HG03460 (cell line): ENCODE results near the gene BCAS4.

Source experiments
- ATAC-seq: cut with Tn5 transposase; IDR thresholded peaks from one replicate; pipeline ENCODE4 v1.9.1; 2021; ENCODE audit not compliant: unreplicated experiment

BCAS4 gene

DNA sequence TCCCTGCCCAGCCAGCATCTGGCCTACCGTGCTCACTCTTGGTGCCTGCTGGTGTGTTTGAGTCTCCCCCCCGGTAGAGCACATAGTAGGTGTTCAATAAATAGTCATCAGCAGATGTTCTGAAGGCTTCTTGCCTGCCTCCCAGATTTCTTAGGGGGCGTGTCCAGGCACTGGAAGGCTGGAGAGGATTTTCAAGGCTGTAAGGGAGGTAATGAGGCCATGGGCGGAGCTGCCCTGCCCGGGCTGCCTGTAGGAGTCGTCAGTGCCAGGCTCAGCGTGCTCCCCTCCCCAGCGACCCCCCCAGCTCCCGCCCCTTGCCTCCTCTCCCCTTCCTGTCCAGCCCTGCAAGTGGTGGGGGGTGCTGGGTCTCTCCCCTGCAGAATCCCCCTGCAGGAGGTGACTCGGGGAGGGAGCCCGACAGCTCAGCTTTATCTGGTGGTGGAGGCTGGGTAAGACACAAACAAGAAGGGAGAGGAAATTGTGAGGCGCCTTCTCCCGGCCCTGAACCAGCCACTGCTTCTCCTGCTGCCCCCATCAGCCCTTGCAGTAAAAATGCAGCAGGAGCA is 55.9 kb downstream of the BCAS4 start:
- ATAC-seq, result no peak

GRCh38 chr20:50852085-50852484 is 57.2 kb downstream of the BCAS4 start:
- ATAC-seq, result no peak

- no peak for ATAC-seq
These were observed 59.8 kb downstream of the BCAS4 start for GRCh38 chr20:50854506-50855249.

DNA sequence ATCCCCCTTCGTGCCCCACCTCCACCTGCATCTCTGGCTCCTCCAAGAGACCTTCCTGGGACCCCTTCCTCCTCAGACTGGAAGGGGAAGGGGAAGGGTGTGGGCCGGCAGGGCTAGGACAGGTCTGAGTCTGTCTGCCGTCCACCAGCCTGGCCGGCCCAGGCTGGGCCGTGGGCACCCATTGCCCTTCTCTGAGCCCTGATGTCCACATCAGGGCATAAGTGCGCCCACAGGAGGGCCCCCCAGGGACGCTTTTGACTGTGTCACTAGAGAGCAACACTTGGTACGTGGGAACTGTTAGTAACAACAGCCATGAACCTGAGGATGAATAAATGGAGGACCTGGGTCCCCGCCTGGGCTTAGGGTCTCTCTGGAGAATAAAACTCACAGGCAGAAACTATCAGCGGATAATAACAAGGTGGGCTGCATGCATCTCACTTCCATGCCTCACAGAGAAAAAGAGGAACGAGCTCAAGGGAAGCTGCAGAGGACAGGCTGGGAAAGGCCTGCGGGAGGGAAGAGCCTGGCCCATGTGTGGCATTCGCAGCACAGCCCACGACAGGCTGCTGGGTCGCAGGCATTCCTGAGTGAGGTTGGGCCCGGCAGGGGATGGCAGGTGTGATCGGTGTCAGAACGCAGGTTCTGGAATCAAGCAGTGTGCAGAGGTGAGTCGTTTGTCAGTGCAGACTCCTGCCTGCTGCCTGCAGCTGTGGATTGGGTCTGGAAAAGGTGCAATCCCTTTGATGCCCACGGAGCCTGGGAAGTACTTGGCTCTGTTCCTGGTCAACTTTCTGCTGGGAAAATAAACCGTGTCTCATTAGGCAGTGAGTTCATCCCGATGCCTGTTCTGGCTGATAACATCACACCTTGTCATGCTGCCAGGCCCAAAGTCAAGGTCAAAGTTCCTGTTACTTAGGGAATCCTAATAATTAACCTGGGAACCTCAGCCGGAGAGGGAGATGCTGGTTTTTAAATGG is 60.9 kb downstream of the BCAS4 start:
- ATAC-seq, result no peak

DNA sequence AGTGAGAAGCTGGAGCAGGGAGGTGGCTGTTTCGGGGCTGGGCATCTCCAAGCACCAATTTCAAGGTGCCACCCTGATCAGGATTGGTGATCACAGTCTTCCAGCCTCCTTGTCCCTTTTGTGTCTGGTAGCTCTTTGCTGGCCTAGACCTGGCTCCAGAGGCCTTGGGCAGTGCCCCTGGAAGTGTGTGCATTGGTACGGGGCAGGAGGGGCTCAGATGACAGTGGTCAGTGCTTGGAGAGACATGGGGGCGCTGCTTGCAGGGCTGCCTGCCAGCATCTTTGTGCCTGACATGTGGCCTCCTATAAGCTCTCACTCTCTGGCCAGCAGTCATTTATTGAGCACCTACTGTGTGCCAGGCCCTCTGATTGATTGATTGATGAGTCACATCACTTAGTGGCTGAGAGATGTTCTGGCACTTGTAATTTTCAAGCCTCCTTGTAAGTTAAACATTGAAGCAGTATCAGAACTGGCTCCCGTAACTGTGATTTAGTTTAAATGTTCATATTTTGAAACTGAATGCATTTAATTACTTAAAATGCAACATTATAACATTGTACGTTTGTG is 61.7 kb downstream of the BCAS4 start:
- no peak for ATAC-seq

DNA sequence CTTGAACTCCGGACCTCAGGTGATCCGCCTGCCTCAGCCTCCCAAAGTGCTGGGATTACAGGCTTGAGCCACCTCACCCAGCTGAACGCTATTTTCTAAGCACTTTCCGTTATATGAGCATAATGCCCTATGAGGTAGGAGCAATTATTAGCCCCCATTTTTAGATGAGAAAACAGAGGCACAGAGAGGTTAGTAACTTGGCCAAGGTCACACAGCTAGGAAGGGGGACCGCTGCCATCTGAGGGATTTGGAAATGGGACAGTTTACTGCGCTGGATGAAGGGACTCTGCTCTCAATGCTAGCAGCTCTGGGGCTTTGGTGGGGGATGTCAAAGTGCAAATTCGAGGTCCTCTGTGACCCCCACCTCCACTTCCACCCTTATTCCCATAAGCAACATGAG is 62.5 kb downstream of the BCAS4 start:
- ATAC-seq, result no peak

GRCh38 chr20:50858525-50858924 is 63.7 kb downstream of the BCAS4 start:
- ATAC-seq, result no peak

DNA sequence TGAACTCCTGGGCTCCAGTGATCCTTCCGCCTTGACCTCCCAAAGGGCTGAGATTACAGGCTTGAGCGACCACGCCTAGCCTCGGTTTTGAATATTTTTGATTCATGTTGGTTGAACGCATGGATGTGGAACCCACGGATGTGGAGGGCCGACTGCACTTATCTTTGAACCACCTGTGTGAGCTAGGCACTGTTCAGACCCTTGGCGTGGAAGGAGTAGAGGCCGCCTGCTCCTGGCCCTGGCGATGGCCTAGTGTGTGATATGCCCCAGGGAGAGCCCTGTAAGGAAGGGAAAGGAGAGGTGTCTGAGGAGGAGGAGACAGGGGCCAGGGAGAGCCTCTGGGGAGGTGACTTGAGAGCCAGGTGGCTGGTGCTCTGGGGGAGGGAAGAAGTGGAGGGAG is 64.3 kb downstream of the BCAS4 start:
- ATAC-seq, result no peak

GRCh38 chr20:50861012-50861411 is 66.2 kb downstream of the BCAS4 start:
- no peak for ATAC-seq

DNA sequence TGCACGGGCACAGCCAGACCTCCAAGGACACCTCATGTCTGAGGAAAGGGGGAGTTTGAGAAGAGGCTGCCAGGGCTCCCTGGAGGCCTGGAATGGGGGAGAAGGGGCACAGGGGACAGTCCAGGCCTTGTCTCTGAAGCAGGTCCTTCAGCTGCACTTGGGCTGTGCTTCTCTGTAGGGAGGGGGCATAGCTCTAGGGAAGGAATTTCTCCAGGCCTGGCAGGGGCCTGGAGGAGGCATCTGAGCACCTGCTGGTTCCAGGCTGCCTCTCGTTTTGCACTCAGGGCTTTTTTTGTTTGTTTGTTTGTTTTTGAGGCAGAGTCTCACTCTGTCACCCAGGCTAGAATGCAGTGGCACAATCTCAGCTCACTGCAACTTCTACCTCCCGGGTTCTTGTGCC is 67.7 kb downstream of the BCAS4 start:
- no peak for ATAC-seq

DNA sequence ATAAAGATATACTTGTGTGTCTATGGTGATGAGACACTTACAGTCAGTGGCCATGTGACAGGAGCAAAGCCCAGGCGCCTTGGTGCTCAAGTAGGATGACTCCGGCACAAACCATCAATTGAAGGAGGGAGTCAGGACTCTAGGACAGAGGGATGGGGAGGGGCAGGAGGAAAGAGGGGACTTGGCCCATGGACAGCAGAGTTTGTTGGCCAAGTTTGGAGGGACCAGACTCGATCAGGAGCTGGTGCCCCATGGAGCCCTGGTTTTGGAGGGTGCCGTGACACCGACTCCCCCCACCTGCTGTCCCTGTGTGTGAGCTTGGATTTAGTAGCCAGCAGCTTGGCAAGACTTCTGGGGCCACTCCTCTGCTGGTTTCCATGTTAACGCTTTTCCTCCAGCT is 70.3 kb downstream of the BCAS4 start:
- ATAC-seq, result no peak

DNA sequence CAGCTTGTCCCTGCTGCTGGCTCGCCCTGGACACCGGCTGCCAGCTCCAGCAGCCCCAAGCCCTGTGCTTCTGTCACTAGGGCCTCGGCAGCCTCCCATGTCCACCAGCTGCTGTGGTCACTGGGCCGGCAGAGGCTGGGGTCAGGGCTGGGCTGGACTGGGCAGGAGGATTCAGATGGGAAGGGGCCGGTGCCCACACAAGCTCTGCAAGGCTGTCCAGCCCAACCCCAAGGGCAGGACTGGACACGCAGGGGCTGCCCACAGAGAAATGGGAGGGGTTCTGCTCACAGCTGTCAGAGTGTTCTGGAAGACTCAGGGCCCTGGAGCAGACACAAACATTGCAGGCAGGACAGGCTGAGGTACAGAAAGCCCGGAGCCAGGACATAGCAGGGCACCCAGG is 70.7 kb downstream of the BCAS4 start:
- no peak for ATAC-seq

DNA sequence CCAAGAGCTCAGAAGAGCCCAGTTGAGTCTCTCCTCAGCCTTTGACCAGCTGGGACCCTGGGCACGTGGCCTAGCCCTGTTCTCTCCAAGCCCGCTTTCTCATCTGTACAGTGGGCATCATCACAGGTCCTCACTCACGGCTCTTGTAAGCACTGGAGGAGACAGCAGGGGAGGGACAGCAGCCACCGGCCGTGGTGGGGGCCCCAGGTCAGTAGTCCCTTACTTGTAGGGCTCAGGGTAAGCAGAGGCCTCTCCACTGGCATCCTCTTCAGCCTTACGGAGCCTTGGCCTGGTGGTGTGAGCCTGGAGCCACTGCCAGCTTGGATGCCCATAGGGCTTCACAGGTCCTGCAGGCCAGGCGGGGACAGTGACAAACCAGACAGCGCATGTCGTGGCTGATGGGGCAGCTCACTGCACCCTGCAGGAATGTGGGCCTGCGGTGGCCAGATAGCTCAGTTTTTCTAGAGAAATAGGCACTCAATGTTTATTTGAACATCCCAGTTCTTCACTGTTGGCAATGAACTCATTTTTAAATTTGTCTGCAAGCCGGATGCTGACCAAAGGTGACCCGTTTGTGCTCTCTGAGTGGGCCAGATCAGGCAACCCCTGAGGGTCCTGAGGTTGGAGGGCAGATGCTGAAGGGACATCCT is 71.3 kb downstream of the BCAS4 start:
- ATAC-seq, result no peak

- ATAC-seq, result no peak
These were observed 72.0 kb downstream of the BCAS4 start for GRCh38 chr20:50866831-50867230.

- no peak for ATAC-seq
These were observed 72.9 kb downstream of the BCAS4 start for GRCh38 chr20:50867805-50868204.

- no peak for ATAC-seq
These were observed 73.9 kb downstream of the BCAS4 start for GRCh38 chr20:50868509-50869495.

DNA sequence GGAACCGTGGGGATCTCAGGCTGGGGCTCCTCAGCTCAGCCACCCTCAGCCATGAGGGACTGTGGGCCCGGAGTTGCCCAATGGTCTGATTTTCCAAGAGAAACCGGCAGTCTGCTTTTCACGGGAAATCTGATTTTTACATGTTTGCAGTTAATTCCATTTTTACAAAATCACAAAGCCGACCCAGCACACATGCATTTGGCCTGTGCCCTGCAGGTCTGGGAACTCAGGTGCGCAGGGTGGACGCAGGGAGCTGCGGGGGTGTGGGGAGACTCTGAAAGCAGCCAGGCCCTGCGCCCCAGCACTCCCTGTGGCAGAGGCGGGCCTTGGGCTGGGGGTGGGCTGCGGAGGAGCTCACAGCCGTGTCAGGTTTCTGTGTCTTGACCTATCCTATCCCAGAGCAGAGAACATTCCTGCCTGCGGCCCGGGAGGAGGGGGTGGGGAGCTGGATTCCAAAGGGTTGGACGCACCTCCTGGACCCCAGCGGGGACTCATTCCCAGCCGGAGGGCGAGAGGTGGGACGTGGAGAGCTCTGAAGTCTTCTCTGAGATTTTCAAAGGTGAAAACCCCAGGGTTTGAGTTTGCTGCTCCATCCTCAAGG is 75.8 kb downstream of the BCAS4 start:
- ATAC-seq, result no peak

GRCh38 chr20:50872560-50873425 is 77.9 kb downstream of the BCAS4 start:
- no peak for ATAC-seq
